Stimulated activated CD4-positive, alpha-beta T cell treated with anti-CD3 and anti-CD28 coated beads, Interleukin-1b, Interleukin-23, amount 100 ng/mL, for 24 hours (primary cell): ENCODE data around the gene TRNP1.

Experiments
- DNase-seq, 4 experiments: peaks; one replicate each; pipeline ENCODE4 v3.0.0-alpha.2; 2020; ENCODE audit warnings: low read depth in 4 of 4, low spot score in 1 of 4

Gene TRNP1

DNA sequence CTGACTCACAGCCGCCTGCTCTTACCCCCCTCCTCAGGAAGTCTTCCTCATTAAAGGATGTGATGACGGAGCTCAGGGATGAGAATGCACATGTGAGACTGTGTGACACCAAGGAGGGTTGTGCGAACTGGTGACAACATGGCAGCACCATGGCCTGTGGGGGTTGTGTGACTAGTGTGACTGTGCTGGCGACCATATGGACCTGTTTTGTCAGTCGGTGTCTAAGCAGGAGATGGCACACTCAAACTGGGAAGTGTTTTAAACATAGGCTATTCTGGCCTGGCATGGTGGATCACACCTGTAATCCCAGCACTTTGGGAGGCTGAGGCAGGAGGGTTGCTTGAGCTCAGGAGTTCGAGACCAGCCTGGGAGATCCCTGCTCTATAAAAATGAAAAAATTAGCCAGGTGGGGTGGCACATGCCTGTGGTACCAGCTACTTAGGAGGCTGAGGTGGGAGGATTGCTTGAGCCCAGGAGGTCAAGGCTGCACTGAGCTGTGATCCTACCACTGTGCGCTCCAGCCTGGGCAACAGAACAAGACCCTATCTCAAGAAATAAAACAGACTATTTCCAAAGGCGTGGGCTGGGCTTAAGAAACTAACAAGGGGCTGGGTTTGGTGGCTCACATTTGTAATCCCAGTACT is 7.4 kb downstream of the TRNP1 start:
- DNase-seq, result no peak

DNA sequence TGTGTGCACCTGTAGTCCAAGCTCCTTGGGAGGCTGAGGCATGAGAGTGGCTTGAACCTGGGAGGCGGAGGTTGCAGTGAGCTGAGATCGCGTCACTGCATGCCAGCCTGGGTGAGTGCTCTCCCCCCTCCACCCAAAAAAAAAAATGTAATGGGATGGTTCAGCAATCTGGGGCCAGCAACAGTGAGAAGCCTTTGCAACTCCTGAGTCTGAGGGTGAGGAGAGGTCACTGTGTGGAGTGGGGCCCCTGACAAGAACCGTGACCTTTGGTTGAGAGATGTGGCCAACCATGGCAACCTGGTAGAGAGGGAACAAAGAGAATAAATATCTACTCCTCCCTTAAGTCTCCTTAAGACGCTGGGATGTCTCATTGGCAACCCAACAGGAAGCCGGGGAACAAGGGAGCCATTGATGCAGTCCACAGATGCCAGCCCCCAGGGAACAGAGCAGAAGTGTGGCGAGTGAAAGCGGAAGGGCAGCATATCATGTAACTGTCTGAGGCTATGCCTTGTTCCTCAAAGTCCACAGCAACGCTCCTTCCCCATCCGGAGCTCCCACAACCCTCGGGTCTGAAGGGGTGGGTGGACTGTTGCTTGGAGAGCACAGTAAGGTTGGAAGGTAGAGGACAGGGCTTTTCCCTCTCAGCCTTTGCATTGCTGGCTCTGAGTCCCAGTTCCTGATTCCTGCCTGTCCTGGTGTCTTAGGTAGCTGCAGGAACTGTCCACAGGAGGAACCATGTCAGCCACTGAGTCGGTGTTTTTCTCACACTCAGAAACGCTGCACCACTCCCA is 8.3 kb downstream of the TRNP1 start:
- DNase-seq, result no peak

DNA sequence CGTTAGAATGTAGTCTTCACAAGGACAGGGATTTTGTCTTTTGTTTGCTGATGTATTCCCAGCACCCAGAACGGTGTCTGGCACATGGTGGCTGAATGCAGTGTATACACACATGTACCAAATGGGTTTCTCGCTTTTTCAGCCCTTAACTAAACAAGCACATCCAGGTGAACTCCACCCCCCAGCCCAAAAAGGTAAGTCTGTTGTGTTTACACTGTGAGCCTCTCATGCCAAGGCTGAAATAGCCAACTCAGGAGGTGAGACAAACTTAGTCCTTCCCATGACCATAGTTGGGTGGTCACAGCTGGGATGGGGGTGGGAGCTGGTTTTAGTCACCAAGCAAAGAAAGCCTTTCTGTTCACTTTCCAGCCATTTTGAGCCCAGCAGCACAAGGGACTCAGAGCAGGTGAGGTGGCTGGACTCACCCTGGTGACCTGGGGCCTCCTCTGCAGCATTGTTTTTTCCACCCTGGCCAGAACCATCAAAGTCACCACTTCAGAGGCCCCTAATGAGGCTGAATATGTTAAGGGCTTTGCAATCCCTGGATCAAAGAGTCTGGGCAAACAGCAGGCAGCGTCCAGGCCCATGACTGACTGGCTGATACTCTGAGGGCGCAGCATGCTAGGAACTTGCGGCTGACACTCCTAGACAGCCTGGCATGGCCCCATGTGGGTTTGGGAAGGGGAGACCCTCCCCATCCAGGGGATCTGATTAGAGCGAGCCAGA is 10.4 kb downstream of the TRNP1 start:
- no peak for DNase-seq

DNA sequence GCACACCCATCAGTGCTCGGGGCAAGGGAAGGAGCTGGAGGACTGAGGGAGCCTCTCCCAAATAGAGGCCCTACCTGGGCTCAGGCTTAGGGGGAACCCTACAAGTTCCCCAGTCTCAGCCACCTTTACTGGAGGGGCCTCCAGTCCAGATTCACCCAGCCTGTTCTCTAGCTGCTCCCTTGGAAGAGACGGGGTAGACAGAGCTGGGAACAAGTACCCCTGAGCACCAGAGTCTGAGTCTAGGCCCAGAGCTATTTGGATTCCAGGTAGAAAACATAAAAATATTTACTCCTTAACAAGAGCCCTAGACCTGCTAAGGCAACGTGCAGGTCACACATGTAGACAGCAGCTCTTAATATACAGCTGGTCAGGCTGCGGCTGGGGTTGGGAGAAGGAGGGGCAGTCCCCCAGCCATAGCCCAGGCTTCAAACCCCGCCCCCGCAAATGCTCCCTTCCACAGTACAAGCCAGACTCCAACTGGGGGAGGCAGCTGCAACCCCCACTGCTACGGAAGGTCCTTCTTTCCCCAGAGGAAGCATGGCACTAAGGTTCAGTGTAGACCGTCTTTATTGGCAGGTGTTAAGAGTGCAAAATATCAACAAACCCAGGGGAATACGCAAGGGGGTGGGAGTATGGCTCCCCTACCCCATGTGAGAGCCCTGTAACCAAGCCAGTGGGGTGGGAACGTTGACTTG is 11.1 kb downstream of the TRNP1 start:
- no peak for DNase-seq

DNA sequence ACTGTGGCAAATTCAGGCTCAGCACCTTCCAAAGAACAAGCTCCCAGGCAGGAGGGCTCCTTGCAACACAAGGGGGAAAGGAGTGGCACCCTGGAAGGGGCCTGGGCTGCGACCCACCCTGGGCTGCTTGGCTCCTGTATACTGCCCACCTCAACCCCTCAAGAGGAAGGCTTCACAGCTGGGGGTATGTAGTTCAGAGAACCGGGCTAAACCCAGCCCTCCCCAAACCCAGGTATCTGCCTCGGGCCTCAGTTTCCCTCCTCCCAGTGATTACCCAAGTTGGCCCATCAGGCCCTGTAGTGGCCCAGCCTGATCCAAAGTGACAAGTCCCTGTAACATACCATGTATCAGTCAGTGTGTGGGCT is 11.7 kb downstream of the TRNP1 start:
- DNase-seq, result no peak

DNA sequence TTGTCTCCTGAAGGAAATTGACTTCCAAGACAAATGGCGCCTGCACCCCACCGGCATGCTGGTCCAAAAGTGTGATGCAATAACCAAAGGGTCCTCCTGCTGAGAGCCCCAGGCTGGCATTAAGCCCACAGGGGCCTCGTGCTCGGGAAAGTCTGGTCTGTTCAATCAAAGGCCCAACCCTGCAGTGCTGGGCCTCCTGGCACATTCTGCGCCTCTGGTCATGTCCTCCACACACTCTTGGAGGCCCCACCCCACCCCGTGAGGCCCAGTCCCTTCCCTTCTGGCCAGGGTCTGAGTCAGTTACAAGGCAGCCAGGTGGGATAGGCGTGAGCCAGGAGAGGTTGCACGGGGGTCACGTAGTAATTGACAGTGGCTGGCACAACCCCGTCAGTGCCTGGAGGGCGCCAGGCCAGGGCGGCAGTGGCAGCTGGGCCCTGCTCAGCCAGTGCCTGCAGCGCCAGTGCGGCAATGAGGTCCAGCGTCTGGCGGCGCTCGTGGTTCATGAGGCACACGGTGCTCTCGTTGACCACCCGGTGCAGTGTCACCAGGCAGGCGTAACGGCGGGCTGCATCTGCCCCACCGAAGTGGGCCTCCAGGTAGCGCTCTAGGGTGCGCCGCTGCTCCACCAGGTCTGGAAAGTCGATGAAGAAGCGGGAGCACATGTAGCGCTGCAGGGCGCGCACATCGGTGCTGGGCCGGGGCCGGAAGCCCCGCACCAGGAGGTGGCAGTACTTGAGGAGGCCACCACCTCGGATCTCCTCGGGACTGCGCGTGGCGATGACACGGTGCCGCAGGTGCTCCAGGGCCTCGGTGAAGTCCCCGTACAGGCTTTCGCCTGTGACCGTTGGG is 12.4 kb downstream of the TRNP1 start:
- DNase-seq, result no peak

DNA sequence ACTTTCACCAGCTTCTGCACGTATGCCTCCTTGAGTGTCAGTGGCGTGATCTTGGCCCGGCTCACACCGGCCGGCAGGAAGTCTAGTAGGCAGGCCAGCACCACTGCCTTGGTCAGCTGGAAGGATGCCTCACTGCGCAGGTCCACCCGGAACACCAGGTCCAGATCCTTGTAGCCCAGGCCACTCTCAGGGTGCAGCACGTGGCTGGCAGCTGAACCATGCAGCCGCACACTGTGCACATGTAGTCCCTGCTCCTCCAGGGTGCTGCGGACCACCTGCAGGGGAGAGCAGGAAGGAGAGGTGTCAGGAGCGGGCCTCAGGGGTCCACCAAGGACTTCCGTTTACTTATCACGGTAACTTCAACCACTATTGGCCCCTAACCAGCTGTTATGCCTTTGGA is 13.2 kb downstream of the TRNP1 start:
- no peak for DNase-seq

DNA sequence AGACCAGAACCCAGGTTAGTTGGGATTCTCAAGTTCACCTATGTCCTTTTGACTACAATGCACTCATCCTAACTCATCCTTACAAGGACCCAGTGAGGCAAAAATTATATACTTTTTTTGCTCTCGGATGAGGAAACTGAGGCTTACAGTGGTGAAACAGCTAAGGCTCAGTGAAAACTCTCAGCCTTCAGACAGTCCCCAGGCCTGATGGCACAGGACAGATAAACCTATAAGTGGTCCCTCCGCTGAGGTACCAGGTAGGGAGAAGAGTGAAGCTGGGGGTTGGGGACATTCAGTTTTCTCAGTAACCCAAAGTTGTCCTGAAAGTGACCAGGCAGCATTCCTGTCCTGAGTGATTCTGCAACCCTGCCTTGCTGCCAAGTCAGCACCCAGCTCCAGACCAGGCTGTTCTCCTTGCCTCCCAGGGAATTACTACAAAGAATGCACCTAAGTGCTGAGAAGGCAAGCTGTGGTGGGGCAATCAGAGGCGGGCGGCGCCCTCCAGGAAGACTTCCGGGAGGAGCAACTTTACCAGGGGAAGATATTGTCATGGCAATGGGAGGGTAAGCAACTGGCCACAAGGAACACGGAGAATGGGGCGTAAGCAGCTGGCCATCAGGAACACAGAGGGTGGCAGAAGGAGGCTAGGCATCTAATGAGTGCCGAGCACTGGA is 14.6 kb downstream of the TRNP1 start:
- DNase-seq, result no peak

DNA sequence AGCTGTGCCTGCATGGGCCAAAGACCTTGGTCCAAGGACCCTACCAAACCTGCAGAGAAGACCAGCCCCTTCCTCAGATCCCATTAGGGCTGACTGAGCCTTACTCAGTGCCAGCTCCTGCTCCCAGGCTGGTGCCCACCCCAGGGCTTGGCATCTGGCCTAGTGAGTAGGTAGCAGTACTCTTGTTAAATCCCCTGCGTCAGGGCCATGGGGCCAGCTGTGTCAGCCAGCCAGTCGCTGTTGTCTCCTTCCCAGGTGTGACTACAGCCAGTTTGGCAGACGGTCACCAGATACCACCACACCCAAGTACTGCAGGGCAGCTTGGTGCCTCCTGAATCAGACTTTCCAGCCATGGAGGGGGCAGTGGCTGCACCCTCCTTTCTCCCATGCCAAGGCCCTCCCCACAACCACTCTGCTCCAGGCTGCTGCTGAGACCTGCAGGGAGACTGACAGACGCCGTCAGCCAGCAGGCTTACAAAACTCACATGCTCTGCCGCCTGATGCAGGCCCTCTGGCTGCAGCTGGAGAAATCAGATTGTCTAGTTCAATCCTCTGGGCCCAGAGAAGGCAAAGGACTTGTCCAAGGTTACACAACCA is 16.2 kb downstream of the TRNP1 start:
- no peak for DNase-seq

DNA sequence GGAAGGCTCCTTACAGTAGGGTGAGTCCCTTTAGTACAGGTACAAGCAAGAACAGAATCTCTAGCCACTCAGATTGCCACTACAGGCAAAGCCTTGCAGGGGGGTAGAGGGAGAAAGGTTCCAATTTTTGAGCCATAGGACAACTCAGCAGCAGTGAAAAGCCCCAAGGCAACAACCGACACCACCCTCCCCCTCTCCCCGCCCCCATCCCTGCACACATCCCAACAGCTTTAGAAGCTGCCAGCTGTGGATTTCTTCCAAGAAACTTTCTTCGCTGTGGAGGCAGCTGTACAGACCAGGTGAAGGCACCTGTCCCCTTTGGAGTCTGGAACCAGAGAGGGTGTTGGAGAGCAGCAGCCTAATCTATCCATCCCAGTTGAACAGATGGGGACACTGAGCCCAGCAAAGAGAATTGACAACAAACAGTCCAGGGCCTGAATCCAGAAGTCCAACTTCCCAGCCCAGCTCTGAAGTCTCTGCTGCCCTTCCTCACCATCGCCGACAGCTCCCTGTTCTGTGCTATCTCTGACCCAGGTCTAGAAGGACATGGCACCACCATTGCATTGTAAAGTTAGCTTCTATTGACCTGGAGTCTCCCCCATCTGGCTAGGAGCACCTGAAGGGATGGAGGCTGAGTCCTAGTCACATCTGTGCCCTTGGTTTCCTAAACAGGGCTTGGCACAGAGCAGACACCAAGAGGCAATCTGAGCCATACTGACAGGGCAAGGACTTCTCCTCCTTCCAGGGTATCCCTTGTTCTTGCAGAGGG is 16.9 kb downstream of the TRNP1 start:
- DNase-seq, result no peak

DNA sequence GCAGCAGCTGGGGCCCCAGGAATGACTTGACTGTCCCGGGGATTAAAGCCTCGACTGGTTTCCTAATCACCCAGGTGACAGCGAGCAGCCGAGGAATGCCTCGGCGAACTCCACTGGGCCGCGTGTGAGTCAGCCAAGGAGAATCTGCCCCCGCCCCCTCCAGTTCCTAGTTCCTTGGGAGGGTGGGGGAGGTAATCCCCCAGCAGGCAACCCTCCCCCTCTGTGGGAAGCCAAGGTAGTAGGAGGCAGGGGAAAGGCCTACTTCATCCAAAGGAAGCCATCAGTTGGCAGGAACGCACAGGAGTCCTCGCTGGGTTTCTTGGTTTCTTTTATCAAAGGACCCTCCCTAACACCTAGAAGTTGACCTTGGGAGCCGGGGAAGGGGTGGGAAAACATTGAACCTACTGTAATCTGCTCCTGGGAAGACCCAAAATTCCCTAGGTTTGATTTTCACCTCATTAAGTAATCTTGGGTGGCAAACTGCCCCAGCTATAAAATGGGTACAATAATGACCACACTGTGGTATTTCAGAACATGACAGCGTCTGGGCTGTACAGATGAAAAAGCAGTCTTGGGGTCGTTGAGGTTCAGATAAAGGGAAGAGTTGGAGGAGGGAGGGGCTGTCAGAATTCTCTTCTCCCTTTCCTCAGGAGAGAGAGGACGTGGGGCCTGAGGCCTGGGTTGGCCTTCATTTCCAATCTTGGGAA is 17.7 kb downstream of the TRNP1 start:
- DNase-seq, result no peak

DNA sequence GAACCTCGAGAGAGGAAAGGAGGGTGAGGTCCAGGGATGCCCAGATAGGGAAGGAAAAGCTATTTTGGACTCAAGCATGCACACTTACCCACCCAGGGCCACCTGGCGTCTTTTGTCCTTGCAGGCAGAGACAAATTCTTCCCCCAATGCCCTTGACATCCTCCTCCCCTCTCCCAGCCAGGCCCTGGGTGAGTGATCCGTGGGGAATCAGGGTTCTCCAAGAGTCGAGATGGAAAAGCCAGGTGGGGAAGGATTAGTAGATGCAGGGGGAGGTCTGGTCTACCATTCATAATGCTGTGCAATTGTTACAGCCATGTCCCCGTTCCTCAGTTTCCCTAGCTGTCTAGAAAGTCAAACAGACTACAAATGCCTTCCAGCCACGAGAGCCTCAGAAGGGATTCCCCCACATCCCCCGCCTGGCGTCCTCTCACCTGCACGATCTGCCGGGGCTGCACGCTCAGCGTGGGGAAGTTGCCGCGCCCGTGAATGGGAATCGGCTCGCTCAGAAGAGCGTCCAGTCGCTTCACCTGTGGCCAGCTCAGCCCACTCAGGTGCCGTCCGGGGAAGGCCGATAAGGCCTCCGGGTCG is 18.6 kb downstream of the TRNP1 start:
- DNase-seq, result no peak

DNA sequence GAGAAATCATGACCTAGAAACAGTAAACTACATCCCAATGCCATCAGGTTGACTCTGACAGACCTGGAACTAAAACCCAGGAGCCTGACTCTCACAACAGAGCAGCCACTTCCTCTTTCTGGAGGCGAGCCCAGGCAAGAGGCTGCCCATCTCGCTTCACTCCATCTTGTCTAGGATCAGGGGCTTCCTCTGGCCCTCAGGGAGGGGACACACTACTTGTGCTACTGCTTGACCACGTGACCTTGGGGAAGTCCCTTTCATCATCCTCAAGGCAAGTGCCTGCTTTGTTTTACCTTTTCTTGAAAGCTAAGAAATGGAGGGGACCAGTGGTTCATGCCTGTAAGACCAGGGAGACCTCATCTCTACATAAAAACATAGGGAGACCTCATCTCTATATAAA is 21.8 kb downstream of the TRNP1 start:
- no peak for DNase-seq

DNA sequence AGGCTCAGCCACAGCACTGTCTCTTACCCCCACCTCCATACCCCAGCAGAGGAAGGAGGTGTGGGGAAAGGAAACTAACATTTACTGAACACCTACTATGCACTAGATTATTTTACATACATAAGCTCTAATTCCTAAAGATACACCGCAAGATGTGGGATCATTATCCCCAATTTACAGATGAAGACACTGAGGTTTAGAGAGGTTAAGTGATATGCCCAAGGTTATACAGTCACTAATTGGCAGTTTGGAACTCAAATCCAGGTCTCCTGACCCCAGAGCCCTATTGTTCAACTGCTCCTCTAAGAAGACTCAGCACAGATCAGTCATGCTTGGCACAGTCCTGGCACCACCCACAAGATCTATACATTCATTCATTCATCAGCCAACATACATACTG is 22.9 kb downstream of the TRNP1 start:
- DNase-seq, result no peak

DNA sequence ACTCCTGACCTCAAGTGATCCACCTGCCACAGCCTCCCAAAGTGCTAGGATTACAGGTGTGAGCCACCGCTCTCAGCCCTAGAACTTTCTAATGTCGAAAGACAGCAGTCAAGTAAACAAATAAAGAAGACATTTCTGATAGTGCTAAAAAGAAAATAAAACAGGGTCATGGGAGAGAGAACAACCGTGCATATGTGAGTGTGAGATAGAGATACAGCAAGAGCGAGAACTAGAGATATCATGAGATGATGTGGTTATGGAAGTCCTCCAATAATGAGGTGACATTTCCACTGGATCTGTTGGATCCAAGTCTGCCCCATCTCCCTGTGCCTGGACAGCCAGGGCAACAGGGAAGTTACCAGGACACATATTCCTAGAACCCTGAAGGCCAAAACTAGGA is 23.7 kb downstream of the TRNP1 start:
- no peak for DNase-seq

DNA sequence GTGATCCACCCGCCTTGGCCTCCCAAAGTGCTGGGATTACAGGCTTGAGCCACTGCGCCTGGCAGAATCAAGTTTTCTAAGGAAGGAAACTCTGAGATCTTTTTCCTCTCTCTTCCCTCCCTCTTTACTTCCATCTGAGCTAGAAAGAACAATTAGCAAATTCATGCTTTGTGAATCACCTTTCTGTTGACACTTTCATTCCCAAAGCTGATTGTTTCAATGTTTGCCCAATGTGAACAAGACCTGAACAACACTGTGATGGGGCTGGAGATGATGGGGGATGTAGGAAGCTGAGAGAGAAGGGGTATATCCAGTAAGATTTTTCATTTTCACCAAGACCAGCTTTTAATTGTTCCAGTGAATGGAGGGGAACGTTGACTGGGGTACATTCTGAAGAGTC is 24.8 kb downstream of the TRNP1 start:
- no peak for DNase-seq

DNA sequence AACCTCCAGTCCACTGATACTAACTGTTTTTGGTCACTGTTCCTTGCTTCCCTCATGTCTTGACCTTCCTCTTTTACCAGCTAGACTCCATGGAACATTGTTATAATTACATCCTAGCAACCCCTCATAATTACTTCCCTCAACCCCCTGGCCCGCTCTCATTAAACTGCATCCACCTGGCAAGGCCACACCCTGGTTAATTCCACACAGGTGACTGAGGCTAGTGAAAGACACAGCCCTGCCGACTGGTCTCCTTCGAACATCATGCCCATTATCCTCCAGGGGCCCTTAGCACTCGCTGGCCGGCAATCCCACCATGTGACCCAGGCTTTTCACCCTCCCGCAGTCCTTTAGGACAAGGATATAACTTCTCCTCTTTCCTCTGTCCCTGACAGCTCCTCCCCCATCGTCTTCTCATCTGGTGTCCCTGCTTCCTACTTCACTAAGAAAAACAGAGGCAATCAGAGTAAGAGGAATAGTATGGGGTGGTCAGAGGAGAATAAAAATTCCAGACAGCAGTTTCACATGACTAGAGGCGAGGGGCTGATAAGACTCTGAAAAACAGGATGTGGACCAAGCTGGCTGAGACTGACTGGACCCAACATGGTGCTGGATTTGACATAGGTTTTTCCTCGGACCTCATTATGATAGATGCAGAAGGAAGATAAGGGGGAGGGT is 28.0 kb downstream of the TRNP1 start:
- DNase-seq, result no peak

DNA sequence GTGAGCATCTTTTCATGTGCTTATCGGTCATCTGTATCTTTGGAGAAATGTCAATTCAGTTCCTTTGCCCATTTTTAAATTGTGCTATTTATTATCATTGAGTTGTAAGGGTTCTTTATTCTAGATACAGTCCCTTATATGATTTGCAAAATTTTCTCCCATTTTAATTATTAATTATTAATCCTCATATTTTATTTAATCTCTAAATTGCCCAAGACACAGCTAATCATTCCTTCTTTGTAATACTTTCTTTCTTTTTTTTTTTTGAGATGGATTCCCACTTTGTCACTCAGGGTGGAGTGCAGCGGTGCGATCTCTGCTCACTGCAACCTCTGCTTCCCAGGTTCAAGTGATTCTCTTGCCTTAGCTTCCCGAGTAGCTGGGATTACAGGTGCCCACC is 32.2 kb downstream of the TRNP1 start:
- no peak for DNase-seq
